ENCODE measurements around the gene BPNT1. TPM values are rescaled to one million over a fixed set of nuclear protein-coding genes. Genes with fewer than 3 reads are reported as not detected.
"Not testable (repeated sequence)": the region's sequence is repeated elsewhere in the genome, so short reads cannot be mapped to it uniquely, and the experiment has no call there.

Gene BPNT1
- total and polyA plus RNA-seq, 2 of the 13 experiments (the other 11 are each of a cell fraction or from before 2014, with no cell fraction given): 35.2 to 43.9 TPM

- H3K36me3 ChIP-seq (replicated peaks in 1 of 2; ENCODE audit: control insufficient read depth in 1 of 2, insufficient read depth in 2 of 2, low read length in 2 of 2): peaks cover 9 to 54% of the 10 kb centered on the region in 2 experiments
- BruUV-seq (replicated peaks); POLR2A ChIA-PET; H3K9ac ChIP-seq (ENCODE audit: insufficient read depth, low read depth, low read length); H3K9me3 ChIP-seq (ENCODE audit: low read length); FAIRE-seq; DNase-seq (ENCODE audit: low spot score); H3K4me1 ChIP-seq (ENCODE audit: insufficient read depth, low read length); in situ Hi-C loops (cut with HindIII; ENCODE audit: extremely low pct_ligation_motif_present, low pct_unique_long_range_greater_than_20kb); H3K27ac ChIP-seq (ENCODE audit: extremely low read length, insufficient read depth, low read length); H2AFZ ChIP-seq (ENCODE audit: low read length); CTCF ChIA-PET (ENCODE audit: low intra/inter-chr PET ratio, low total read pairs); H4K20me1 ChIP-seq (ENCODE audit: insufficient read depth, low read length); H3K4me2 ChIP-seq (ENCODE audit: low read depth, low read length); H3K27me3 ChIP-seq (ENCODE audit: control insufficient read depth in 1 of 2, insufficient read depth in 2 of 2, low read length in 2 of 2); H3K4me3 ChIP-seq (replicated peaks in 1 of 3; ENCODE audit: insufficient read depth in 1 of 3, low read depth in 2 of 3, low read length in 3 of 3); intact Hi-C loops (cut with micrococcal nuclease; ENCODE audit: unreplicated experiment): not testable (repeated sequence)
- peak; percentile 28; the same call in 1 of the 3 replicates for ATAC-seq
- WGBS (ENCODE audit: low lambda C conversion rate): 97% methylated on average over 3 of the region's 3 CpGs
- H3K79me2 ChIP-seq (ENCODE audit: insufficient read depth, low read length): peaks cover 26% of the 10 kb centered on the region
These were observed 51.8 kb downstream of the BPNT1 start for GRCh38 chr1:220037810-220038209.

GRCh38 chr1:220032911-220033310, 56.7 kb downstream of the BPNT1 start:
- ChIA-PET POLR2A (no interaction called here), CTCF (ENCODE audit: low intra/inter-chr PET ratio, low total read pairs) (no interaction called here)
- Histone ChIP-seq H3K79me2 (ENCODE audit: insufficient read depth, low read length) (peaks cover 18% of the 10 kb centered on the region), H3K9me3 (ENCODE audit: low read length) (no peaks in the 10 kb centered on the region), H3K4me2 (ENCODE audit: low read depth, low read length) (no peak overlapping the region), H3K9ac (ENCODE audit: insufficient read depth, low read depth, low read length) (no peak overlapping the region), H3K4me1 (ENCODE audit: insufficient read depth, low read length) (no peaks in the 10 kb centered on the region), H3K36me3 (replicated peaks in 1 of 2; ENCODE audit: control insufficient read depth in 1 of 2, insufficient read depth in 2 of 2, low read length in 2 of 2) (peaks cover 7 to 66% of the 10 kb centered on the region in 2 experiments), H2AFZ (ENCODE audit: low read length) (no peak overlapping the region), H4K20me1 (ENCODE audit: insufficient read depth, low read length) (0 out of 2 replicates have a peak, but pooled peaks cover 7% of the 10 kb centered on the region), H3K4me3 (replicated peaks in 1 of 3; ENCODE audit: insufficient read depth in 1 of 3, low read depth in 2 of 3, low read length in 3 of 3) (no peak overlapping the region), H3K27me3 (ENCODE audit: control insufficient read depth in 1 of 2, insufficient read depth in 2 of 2, low read length in 2 of 2) (no peaks in the 10 kb centered on the region), H3K27ac (ENCODE audit: extremely low read length, insufficient read depth, low read length) (no peak overlapping the region)
- no peak for ATAC-seq
- WGBS (ENCODE audit: low lambda C conversion rate): 93% methylated on average over 3 of the region's 3 CpGs
- BruUV-seq (replicated peaks): no TSS peak
- FAIRE-seq: no peak
- in situ Hi-C loops (cut with HindIII; ENCODE audit: extremely low pct_ligation_motif_present, low pct_unique_long_range_greater_than_20kb) (no loop called here), intact Hi-C loops (cut with micrococcal nuclease; ENCODE audit: unreplicated experiment) (no loop called here)
- no peak for DNase-seq (ENCODE audit: low spot score)
- TF ChIP-seq ADNP (CRISPR knock-in tag; IDR thresholded peaks at IDR 0.05): no peak
- no peak for TF ChIP-seq ZFP36L2 (CRISPR knock-in tag; IDR thresholded peaks at IDR 0.05)
- TF ChIP-seq BRCA1 (CRISPR knock-in tag; IDR thresholded peaks at IDR 0.05): no peak
- no peak for TF ChIP-seq TIGD3 (CRISPR knock-in tag; IDR thresholded peaks at IDR 0.05; ENCODE audit: borderline replicate concordance)
- no peak for TF ChIP-seq MLXIP (CRISPR knock-in tag; IDR thresholded peaks at IDR 0.05; ENCODE audit: borderline replicate concordance)
- no peak for TF ChIP-seq KAT2B (IDR thresholded peaks at IDR 0.05; ENCODE audit: borderline replicate concordance, low read depth, low read length)
- TF ChIP-seq KLF6 (CRISPR knock-in tag; IDR thresholded peaks at IDR 0.05): no peak
- no peak for TF ChIP-seq ZUFSP (CRISPR knock-in tag; IDR thresholded peaks at IDR 0.05; ENCODE audit: borderline replicate concordance)
- no peak for TF ChIP-seq FOXC1 (CRISPR knock-in tag; IDR thresholded peaks at IDR 0.05; ENCODE audit: borderline replicate concordance)
- TF ChIP-seq ZNF432 (CRISPR knock-in tag; IDR thresholded peaks at IDR 0.05; ENCODE audit: borderline replicate concordance): no peak
- no peak for TF ChIP-seq AGO1 (IDR thresholded peaks at IDR 0.05; ENCODE audit: low read depth, low read length, poor library complexity, severe bottlenecking)
- TF ChIP-seq PCBP1 (IDR thresholded peaks at IDR 0.05; ENCODE audit: borderline replicate concordance, low read depth, low read length): no peak

All from HepG2 (cell line).